ENCODE measurements around the gene LDB3.

DNA sequence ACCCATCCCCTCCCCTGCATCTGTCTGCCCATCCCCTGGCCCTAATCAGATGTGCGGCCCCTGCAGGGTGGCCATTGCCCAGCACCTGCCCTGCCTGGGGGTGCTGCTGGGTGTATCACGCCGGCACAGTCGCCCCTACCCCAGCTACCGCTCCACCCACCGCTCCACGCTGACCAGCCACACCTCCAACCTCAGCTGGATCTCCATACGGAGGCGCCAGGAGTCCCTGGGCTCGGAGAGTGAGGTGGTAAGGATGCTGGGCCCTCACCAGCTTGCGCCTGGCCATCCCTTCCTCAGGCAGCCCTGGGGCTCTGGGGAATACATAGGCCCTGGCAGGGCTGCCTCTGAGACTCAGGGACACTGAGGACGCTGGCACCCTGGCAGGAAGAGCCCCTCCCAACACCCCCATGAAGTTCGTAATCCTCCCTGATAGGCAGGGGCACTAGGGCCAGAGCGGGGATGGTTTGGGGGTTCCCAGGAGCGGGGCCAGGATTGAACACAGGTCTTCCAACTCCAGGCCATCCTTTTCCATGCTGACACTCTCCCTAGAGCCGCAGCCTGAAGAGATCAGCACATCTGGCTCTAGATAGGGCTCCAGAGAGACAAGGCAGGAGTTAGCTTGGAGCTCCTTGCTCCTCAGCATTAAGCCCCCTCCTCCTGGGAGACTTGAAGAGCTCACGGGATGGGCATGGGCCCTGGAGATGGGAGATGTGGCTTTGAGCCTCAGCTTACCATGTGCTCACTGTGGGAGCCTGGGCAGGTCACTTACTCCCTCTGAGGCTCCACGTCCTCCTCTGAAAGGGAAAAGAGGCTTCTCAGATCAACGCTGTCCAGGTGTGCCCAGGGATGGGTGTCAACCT lies 5.9 kb upstream of the LDB3 start:
- TF ChIP-seq, protein P1, sequence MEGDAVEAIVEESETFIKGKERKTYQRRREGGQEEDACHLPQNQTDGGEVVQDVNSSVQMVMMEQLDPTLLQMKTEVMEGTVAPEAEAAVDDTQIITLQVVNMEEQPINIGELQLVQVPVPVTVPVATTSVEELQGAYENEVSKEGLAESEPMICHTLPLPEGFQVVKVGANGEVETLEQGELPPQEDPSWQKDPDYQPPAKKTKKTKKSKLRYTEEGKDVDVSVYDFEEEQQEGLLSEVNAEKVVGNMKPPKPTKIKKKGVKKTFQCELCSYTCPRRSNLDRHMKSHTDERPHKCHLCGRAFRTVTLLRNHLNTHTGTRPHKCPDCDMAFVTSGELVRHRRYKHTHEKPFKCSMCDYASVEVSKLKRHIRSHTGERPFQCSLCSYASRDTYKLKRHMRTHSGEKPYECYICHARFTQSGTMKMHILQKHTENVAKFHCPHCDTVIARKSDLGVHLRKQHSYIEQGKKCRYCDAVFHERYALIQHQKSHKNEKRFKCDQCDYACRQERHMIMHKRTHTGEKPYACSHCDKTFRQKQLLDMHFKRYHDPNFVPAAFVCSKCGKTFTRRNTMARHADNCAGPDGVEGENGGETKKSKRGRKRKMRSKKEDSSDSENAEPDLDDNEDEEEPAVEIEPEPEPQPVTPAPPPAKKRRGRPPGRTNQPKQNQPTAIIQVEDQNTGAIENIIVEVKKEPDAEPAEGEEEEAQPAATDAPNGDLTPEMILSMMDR (IDR thresholded peaks at IDR 0.05; ENCODE audit: low read length) = no peak
- TF ChIP-seq EZH2phosphoT487 (IDR thresholded peaks at IDR 0.05; ENCODE audit: low read length) = no peak
- TF ChIP-seq EZH2 (optimal IDR thresholded peaks at IDR 0.05; ENCODE audit: low read depth, low read length) = no peak
